GM19351 (cell line): ENCODE data around the gene PLPPR3.
"Not testable (repeated sequence)": the region's sequence is repeated elsewhere in the genome, so short reads cannot be mapped to it uniquely, and the experiment has no call there.

ENCODE experiments used
- ATAC-seq: cut with Tn5 transposase; IDR thresholded peaks from one replicate; pipeline ENCODE4 v1.9.1; 2021; ENCODE audit warnings: mild to moderate bottlenecking, moderate library complexity; ENCODE audit not compliant: unreplicated experiment

The PLPPR3 gene

DNA sequence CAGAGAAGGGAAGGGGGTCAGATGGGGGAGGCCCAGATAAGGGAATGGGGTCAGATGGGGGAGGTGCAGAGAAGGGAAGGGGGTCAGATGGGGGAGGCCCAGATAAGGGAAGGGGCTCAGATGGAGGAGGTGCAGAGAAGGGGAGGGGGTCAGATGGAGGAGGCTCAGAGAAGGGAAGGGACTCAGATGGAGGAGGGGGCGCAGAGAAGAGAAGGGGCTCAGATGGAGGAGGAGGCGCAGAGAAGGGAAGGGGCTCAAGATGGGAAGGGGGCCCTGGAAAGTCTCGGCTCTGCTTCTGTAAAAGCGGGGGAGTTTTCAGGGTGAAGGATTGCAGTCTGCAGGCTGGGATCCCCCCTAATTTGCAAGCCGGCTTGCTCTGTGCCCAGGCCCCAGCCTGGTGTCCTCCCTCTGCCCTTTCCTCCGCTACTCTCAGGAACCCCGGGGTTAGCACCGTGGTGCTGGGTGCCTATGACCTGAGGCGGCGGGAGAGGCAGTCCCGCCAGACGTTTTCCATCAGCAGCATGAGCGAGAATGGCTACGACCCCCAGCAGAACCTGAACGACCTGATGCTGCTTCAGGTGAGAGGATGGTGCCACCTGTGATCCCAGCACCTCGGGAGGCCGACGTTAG is 7.5 kb upstream of the PLPPR3 start:
- ATAC-seq, result no peak

DNA sequence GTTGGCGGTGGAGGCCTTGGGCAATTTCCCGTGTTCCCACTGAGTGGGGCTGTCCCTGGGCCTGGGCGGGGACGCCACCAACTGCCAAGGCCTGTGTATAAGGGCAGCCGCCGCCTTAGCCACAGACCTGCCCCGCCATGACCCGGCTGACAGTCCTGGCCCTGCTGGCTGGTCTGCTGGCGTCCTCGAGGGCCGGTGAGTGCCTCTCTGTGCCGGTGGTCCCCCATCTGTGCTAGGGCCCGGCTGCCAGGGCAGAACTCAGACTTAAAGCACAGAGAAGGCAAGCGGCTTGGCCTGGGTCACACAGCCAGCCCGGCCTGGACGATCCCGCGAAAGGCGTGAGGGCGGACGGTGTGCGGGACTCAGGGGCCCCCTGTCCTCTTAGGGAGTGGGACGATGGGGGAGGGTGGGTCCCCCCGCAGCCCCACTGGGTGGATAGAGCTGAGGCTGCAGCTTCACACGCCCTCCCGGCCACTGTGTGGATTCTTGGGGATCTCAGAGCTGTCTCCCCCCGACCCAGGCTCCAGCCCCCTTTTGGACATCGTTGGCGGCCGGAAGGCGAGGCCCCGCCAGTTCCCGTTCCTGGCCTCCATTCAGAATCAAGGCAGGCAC is 6.1 kb upstream of the PLPPR3 start, which contains the start of gene AZU1:
Gene AZU1 (plus strand): TSS at position 128 of the 612 bp plus-strand sequence. CDS start 10 bp downstream, at position 138.
- no peak for ATAC-seq

DNA sequence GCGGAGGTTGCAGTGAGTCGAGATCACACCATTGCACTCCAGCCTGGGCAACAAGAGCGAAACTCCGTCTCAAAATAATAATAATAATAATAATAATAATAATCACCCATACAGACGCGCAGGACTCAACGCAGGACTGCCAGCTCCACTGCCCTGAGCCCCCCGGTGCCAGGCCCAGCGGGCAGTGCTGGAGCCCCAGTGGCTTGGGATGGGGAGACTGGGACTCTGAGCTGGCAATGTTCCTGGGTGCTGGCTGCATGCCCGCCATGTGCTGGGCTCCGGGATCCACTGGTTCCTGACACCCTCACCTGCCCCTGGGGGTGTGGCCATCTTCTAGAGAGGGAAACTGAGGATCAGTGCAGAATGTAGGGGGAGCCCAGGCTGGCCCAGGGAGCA is 5.6 kb upstream of the PLPPR3 start:
- ATAC-seq, result no peak

DNA sequence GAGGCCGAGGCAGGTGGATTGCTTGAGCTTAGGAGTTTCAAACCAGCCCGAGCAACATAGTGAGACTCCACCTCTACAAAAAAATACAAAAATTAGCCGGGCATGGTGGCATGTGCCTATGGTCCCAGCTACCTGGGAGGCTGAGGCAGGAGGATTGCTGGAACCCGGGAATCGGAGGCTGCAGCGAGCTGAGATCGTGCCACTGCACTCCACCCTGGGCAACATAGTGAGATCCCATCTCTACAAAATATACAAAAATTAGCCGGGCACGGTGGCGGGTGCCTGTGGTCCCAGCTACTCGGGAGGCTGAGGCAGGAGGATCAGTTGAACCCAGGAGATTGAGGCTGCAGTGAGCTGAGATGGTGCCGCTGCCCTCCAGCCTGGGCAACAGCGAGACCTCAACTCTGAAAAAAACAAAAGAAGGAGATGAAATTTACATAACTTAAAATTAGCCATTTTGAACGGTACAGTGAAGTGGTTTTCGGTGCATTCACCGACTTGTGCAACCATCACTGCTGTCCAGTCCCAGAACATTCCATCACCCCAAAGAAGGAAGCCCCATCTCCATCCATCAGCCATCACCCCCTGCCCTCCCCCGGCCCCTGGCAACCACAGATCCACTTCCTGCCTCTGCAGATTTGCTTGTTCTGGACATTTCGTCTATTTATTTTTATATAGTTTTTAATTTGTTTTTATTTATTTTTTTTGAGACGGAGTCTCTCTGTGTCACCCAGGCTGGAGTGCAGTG is 4.3 kb upstream of the PLPPR3 start:
- ATAC-seq, result no peak

DNA sequence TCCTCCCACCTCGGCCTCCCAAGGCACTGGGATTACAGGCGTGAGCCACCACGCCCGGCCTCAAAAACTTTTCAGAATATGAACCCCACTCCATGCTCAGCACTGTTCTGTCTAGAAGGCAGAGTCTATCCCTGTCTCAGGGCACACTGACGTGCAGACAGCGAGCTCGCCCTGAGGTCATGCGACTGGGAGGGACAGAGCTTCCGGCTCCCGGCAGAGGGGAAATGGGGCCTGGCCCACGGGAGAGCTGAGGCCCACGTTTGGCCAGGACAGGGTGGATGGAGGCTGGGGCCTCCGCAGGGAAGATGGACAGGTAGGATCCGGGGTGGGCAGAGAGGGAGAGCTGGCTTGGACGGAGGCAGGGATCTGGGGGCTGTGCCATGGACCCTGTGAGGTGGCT is 3.1 kb upstream of the PLPPR3 start:
- no peak for ATAC-seq

DNA sequence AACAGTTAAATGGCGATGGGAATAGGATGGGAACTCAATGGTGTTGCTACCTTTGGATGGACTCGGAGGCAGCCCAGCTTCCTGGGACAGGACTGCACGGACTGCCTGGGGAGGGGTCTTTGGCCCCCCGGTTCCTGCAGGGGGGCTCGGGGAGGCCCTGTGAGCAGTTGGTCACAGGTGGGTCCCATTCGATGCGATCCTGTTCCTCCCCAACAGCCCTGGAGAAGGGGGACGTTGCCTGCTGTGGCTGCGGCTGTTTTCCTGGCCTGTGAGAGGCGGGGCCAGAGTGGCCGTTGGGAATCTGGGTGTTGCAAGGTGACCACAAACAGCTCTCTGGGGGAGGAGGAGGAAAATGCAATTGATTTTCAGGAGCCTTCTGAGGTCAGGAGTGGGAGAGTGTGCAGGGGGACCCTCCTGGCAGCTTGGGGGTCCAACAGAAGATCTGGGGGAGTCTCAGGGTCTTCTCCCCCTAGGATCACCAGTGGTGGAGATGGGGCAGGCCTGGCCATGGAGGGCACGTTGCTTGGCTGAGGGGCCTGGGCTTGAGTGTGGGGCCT is 1.9 kb upstream of the PLPPR3 start:
- ATAC-seq, result no peak

DNA sequence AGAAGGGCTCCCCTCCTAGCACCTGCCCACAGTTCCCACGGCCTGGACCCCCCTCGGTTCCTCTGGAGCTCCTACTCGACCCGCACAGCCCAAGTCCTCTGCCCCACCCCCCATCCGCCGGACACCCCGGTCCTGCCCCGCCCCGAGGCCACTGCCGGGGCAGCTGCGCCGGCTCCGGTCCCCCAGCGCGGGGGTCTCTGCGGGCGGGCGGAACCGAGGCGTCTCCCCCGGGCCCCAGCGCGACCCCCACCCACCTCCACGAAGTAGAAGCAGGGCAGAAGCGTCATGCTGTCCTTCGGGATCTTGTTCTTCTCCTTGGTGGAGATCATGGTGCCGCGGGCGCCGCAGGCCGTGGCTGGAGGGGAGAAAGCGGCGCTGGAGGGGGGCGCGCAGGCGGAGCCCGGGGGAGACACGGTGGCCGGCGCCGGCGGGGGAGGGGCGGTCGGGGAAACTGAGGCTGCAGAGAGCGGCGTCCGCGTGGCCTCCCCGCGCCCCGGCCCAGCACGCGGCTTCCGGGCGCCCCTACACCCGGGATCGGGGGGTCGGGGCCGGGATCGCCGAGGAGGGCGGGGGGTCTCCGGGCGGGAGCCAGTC is 427 bp downstream of the PLPPR3 start:
- no peak for ATAC-seq

DNA sequence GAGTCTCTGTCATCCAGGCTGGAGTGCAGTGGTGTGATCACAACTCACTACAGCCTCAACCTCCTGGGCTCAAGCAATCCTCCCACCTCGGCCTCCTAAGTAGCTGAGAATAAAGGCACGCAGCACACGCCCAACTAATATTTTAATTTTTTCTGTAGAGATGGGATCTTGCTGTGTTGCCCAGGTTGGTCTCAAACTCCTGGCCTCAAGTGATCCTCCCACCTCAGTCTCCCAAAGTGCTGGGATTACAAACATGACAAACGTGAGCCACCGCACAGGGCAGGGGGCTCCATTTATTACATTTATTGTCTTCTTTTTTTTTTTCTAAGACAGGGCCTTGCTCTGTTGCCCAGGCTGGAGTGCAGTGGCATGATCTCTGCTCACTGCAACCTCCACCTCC is 1.5 kb downstream of the PLPPR3 start:
- ATAC-seq, result not testable (repeated sequence)

DNA sequence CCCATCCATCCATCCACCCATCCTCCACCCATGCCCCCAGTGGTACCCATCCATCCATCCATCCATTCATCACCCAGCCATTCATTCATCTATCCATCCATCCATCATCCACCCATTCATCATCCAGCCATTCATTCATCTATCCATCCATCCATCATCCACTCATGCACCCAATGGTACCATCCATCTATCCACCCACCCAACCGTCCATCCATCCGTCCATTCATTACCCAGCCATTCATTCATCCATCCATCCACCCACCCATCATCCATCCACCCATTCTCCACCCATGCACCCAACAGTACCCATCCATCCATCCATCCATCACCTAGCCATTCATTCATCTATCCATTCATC is 5.3 kb downstream of the PLPPR3 start:
- no peak for ATAC-seq

DNA sequence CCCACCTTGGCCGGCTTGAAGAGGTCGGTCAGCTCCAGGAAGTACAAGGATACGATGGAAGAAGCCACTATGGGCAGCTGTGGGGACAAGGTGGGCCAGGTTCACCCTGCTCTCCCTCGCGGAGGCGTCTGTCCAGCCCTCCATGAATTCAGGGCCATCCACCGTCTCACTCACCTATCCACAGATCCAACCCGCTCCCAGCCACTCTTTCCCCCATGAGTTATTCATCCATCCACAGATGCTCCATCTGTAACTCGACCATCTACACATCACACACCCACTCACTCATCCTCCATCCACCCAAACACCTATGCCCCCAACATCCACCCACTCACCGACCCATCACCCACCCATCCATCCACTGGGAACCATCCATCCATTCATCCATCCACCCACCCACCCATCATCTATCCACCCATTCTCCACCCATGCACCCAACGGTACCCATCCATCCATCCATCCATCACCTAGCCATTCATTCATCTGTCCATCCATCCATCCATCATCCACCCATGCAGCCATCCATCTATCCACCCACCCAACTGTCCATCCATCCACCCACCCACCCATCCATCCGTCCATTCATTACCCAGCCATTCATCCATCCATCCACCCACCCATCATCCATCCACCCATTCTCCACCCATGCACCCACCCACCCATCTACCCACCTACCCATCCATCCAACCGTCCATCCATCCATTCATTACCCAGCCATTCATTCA is 5.8 kb downstream of the PLPPR3 start:
- ATAC-seq, result no peak

DNA sequence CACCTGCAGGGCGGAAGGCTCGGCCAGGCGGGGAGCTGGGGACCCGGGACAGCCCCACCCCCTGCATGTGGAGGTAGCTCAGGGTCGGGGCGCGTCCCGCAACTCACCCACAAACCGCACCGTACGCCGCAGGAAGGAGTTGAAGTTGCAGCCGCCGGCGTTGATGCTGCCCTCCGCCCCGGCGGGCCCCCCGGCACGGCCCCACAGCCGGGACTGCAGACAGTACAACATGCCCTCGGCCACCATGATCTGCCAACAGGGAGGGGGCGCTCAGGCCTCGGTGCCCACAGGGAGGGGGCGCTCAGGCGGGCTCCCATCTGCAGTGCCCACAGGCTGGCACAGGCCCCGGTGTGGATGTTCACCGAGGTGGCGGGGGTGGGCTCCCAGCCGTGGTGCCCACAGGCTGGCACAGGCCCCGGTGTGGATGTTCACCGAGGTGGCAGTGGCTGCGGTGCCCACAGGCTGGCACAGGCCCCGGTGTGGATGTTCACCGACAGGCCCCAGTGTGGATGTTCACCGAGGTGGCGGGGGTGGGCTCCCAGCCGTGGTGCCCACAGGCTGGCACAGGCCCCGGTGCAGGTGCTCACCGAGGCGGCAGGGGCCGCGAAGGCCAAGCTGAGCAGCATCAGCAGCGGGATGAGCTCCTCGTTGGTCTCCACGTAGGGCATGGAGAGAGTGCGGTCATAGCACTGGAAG is 6.5 kb downstream of the PLPPR3 start:
- ATAC-seq, result no peak

DNA sequence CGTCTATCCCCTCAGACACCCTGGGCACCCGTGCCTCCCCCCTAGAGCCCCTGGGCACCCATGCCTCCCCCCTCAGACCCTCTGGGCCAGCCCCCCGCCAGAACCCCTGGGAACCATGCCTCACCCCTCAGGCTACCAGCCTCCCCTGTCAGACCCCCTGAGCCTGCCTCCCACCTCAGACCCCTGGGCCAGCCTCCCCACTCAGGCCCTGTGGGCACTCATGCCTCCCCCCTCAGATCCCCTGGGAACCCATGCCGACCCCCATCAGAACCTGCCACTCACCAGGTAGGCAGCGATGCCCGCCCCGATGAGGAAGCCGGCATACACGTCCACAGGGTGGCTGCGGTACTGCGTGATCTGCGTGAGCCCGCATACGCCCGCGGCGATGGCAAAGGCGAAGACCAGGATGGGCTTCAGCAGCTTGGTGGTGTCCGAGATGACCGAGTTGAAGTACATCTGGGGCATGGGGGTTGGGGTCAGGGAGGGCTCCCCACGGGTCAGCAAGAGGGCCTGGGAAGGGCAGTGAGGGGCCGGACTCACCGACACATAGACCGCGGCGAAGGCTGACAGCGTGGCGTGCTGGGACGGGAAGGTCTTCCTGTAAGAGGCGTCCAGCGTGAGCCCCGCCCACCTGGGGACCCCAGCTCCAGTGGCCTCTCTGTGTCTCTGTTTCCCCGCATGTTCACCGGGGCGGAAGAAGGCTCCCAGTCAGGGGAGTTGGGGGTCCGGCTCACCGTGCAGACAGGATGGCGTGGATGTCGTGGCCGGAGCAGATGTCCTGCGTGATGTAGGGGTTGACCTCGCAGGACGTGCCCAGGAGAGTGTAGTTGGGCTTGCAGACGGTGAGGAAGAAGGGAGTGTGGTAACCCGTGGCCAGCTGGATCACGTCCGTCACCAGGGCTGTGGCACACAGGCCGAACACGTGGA is 7.3 kb downstream of the PLPPR3 start:
- no peak for ATAC-seq

DNA sequence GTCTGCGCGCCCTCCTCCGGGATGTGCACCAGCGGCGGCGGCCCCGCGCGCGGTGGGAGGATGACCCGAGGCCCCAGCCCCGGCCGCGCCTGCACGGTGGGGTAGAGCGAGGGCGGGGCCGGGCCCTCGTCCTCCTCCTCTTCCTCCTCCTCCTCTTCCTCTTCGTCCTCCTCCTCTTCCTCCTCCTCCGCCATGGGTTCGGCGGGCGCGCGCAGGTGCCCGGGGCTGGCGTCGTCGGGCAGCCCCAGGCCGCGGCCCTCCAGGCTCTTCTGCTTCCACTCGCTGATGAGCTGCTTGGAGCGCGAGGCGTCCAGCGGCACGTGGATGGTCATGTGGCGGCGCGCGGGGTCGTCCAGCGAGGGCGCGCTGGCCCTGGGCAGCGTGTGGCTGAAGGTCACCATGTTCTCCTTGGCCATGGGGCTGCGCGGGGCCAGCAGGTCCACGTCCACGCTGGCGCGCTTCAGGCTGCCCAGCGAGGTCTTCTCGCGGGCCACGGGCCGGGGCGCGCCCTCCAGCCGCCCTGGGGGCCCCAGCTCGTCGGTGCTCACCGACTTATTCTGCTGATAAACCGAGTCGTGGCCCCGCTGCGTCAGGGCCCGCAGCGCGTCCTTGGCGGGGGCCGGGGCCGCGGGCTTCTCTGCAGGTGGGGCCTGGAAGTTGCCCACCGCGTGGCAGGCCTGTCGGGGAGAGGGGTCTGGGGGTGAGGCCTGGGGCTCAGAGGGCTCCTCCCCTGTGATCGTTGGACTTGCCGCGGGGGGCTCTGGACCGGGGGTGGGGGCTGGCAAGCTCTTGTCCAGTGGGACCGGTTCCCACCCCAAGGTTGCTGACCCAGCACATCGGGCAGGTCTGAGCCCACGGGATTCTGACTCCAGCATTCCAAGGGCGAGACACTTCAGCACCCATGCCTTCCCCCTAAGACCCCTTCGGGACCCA is 8.3 kb downstream of the PLPPR3 start:
- no peak for ATAC-seq

DNA sequence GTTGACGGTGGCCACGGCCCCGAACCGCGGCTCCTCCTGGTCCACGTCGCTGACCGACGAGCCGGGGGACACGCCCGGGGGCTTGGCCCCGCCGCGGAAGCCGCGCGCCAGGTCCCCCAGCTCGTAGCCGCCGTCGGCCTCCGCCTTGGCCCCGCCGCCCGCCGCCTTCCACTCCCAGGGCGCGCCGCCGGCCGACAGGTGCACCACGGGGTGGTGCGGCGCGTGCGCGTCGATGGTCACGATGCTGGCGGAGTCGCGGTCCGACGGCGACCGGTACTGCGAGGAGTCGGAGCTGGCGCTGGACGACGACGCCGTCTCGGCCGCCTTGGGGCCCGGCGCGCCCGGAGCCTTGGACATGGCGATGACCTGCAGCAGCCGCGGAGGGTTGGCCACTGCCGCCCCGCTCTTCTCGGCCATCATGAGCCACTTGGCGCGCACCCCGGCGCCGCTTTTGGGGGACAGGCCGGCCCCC is 9.0 kb downstream of the PLPPR3 start:
- ATAC-seq, result no peak

DNA sequence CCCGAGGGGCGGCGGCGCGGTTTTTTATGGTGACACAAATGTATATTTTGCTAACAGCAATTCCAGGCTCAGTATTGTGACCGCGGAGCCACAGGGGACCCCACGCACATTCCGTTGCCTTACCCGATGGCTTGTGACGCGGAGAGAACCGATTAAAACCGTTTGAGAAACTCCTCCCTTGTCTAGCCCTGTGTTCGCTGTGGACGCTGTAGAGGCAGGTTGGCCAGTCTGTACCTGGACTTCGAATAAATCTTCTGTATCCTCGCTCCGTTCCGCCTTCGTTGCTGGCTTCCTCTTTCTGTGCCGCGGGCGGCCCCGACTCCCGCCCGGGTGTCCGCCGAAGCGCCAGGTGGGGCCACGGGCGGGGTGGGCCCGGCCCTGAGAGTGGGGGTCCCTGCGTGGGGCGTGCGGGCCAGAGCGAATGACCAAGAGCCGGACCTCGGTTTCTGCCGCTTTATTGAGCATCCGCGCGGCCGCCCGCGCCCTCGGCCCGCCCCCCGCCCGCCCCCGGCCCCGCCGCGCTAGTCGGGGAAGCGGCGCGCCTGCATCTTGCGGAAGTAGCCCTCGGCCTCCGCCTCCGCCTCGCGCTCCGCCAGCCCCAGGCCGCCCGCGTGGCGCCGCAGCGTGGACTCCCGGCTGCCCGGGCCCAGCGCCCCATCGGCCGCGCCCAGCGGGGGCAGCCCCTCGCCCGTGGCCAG is 9.6 kb downstream of the PLPPR3 start:
- no peak for ATAC-seq

DNA sequence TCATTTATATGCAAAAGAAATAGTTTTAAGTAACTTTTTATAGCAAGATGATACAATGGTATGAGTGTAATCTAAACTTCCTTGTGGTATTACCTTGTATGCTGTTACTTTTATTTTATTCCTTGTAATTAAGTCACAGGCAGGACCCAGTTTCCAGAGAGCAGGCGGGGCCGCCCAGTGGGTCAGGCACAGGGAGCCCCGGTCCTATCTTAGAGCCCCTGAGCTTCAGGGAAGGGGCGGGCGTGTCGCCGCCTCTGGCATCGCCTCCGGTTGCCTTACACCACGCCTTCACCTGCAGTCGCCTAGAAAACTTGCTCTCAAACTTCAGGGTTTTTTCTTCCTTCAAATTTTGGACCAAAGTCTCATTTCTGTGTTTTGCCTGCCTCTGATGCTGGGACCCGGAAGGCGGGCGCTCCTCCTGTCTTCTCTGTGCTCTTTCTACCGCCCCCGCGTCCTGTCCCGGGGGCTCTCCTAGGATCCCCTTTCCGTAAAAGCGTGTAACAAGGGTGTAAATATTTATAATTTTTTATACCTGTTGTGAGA is 10.2 kb downstream of the PLPPR3 start:
- ATAC-seq, result no peak

DNA sequence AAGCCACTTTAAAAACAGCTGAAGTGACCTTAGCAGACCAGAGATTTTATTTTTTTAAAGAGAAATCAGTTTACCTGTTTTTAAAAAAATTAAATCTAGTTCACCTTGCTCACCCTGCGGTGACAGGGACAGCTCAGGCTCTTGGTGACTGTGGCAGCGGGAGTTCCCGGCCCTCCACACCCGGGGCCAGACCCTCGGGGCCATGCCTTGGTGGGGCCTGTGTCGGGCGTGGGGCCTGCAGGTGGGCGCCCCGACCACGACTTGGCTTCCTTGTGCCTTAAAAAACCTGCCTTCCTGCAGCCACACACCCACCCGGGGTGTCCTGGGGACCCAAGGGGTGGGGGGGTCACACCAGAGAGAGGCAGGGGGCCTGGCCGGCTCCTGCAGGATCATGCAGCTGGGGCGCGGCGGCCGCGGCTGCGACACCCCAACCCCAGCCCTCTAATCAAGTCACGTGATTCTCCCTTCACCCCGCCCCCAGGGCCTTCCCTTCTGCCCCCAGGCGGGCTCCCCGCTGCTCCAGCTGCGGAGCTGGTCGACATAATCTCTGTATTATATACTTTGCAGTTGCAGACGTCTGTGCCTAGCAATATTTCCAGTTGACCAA is 10.8 kb downstream of the PLPPR3 start:
- ATAC-seq, result no peak
